Ramos (cell line): ENCODE data around the gene ABHD15.

Experiments
- in situ Hi-C: fragments of 300-500 bp; cut with MboI; formaldehyde crosslinking; loops from one replicate; pipeline ENCODE4 v1.14.3; 2022; ENCODE audit warnings: low sequenced_read_pairs; ENCODE audit not compliant: unreplicated experiment

Gene ABHD15

GRCh38 chr17:29583324-29584248, 16.7 kb upstream of the ABHD15 start:
- in situ Hi-C loops: no loop called here

DNA sequence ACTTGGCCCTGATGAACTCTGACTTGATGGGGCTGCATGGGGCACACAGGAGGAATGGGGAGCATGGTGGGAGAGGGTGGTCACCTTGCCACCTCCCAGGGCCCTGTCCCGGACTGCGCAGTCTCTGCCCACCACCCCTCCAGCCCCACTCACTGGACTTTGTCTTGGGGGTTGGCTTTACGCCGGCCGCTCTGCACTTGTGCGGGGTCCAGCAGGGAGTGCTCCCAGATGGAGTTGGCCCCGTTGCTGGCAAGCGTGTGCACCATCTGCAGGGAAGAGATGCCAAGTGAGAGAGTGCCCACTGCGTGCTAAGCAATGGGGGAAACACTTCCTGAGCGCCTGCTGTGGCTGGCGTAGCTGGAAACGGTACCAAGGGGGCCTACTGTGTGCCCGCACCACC, 15.9 kb upstream of the ABHD15 start:
- in situ Hi-C loops: no loop called here

GRCh38 chr17:29582254-29582765, 15.5 kb upstream of the ABHD15 start:
- in situ Hi-C loops: no loop called here

GRCh38 chr17:29581583-29582253, 14.9 kb upstream of the ABHD15 start:
- in situ Hi-C loops: no loop called here

DNA sequence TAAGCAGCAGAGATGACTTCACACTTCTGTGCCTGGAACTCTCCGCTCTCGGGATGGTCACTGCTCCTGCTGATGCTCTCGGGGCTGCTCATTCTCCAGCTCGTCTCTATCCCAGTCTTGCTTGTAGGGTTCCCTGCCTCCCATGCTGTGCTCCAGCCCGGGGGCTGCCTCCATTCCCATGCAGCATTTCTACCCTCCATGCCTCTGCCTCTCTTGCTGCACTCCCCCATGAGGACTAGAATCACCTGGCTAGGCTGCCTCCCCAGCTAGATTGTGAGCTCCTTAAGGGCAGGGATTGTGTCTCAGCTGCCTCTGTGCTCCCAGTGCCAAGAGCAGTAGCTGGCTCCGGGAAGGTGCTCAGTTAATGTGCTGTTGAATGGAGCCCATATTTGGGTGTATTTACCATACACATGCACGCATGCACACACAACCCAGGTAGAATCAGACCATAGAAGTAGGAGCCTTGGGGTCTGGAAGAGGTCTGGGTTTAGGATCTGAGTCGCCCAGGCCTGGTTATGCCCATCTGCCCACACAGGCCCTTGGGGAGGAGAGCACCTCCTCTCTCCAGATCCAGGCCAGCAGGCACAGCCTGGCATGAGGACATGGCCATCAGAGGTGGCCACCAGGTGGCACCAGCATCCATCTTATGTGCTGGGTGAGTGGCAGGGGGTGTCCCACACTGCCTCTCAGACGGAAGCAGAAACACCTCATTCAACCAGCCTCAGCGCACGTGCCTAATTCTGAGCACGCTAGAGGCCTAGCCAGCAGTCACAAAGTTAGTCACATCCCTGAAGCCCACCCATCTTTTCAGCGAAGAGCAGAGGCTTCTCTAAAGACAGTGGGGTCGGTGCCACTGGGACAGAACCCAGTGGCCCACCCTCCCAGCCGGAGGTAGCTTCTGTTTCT, 13.3 kb upstream of the ABHD15 start:
- in situ Hi-C loops: loop anchor here (10.0 kb wide), 1 partner anchor 205 kb away; no protein-coding TSS in a partner anchor

DNA sequence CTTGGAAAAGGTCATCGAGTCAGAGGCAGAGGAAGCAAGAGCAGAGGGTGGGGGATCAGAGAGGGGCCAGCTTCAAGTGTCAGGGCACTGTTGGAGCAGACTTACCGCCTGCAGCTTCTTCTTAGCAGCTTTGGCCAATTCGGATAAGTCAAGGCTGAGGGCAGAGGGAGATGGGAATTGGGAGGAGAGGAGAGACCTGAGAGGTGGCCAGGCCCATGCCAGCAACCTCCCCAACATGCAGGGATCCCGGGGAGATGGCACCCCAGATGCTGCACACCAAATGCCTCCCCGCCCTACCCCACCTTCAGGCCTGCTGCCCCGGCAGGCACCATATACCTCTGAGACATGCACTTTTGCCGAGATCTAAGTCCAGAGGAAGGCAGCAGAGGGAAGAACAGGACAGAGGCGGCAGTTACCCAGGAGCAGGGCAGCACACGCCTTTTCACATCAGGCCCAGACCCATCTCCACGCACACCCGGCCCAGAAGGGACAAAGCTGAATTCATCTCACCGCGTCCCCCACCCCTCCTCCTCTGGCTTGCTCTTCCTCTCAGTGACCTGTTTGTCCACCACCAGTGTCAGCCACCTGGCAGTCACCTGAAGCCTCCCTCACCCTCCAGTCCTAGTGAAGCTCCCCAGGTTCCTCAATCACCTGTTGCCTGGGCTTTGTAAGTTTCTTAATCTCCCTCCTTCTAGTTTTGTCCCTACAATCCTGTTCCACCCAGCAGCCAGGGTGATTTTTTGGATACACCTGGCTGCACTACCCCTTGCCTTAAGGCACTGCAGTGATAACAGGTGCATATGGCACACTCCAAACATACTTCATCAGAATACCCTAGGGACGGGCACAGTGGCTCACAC, 12.0 kb upstream of the ABHD15 start:
- in situ Hi-C loops: loop anchor here (10.0 kb wide), 1 partner anchor 206 kb away; no protein-coding TSS in a partner anchor

GRCh38 chr17:29577385-29578211, 10.8 kb upstream of the ABHD15 start:
- in situ Hi-C loops: loop anchor here (10.0 kb wide), 1 partner anchor 207 kb away; no protein-coding TSS in a partner anchor

- in situ Hi-C loops: loop anchor here (10.0 kb wide), 1 partner anchor 208 kb away; no protein-coding TSS in a partner anchor
These were observed 10.1 kb upstream of the ABHD15 start for GRCh38 chr17:29577001-29577370.

- in situ Hi-C loops: loop anchor here (10.0 kb wide), 1 partner anchor 208 kb away; no protein-coding TSS in a partner anchor
These were observed 9.6 kb upstream of the ABHD15 start for GRCh38 chr17:29576214-29577000.

DNA sequence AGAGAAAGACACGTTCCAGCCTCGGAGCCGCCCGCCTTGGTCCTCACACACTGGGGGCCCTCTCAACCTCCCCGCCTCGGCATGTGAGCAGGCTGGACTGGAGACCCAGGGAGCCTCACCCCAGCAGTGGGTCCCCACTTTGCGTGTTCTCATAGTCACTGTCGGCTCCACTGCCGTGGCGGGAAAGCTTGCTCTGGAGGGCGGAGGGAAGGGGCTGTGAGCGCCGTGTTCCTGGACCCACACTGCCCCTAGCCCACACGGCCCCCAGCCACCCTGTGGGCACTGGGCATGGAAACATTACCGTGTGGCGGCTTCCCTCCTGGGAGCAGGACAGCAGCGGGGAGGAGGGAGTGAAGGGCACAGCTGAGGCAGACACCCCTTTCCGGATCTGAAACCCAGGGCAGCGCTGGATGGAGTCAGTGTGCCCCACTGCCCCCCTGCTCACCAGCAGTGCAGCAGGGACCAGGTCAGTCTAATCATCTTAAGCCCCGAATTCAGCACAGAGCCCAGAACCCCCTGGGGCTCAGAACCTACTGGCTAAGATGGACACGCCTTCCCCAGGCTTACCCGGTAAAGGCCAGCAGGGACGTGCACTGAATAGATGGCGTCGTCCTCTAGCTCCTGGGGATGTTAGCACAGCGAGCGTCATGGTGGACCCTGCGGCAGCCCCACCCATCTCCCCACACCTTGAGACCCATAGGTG, 8.8 kb upstream of the ABHD15 start:
- in situ Hi-C loops: loop anchor here (10.0 kb wide), 1 partner anchor 209 kb away; no protein-coding TSS in a partner anchor

DNA sequence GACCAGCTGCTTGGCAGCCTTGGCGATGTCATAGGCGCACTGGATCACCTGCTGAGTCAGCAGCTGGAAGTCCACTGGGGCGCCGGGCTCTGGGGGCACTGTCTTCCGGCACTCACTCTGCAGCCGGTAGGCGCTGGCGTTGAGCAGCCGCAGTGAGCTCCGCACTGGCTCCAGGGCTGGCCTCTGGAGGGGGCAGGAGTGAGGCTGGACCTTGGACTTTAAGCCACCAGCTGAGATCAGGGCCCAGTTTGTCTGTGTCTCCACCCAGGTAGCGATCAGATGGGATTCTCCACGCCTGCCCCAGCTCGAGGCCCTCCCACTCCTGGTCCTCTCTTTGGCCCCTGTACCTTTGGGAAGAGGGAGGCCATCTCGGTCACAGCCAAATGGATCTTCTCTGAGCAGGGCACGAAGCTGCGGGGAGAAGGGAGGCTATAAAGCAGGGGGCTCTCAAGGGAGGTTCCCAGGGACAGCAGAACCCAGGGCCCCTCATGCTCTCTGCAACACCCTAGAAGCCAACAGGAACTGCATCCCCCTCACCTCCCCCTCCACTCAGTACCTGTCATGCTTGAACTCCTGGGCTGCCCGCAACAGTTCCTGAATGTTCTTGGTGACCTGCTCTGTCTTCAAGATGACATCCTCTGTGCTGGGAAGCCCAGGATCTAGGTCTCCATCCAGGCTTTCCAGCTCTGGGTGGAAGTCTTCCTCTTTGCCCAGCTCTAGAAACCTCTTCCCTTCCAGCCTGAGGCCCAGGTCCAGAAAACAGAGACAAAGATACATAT, 8.1 kb upstream of the ABHD15 start:
- in situ Hi-C loops: loop anchor here (10.0 to 25.0 kb wide), 2 partner anchors 210 to 838 kb away; partner anchors contain the start of genes NEK8, TLCD1 and TRAF4

DNA sequence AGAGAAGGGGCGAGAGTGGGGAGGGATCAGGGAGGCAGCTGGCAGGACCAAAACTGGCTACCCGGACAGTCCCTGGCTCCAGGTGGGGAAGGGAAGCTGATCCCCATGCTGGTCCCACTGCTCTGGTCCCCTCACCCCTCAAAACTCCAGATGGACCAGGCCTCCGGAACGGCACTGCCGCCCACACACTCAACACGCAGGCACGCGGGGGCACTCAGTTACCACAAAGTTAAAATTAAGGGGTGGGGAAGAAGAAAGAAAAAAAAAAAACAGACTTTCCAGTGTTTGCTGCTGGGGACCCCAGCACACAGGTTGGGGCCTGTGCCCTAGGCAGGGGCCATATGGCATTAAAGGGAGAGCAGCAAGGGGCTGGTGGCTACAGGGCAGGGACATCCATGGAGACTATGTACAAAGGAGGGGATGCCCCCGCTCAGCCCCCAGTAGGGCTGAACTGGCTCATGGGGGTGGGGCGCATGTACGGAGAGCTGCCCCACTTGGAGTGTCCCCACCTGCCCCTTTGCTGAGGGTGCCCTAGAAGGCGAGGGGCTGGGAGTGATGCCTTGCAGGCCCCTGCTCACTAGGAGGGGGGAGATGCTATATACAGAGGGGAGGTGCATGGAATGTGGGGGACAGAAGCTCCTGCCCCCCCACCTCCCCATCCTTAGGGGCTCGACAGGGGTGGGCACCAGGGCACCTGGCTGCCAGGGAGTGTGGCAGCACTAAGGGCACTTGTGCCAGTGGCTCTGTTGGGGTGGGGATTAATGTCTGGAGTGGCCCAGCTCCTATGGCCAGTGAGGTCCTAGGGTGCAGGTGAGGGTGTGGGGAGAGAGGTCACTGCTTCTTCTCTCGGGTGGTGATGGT, 7.3 kb upstream of the ABHD15 start:
- in situ Hi-C loops: loop anchor here (10.0 to 25.0 kb wide), 2 partner anchors 211 to 837 kb away; partner anchors contain the start of genes NEK8, TLCD1 and TRAF4

DNA sequence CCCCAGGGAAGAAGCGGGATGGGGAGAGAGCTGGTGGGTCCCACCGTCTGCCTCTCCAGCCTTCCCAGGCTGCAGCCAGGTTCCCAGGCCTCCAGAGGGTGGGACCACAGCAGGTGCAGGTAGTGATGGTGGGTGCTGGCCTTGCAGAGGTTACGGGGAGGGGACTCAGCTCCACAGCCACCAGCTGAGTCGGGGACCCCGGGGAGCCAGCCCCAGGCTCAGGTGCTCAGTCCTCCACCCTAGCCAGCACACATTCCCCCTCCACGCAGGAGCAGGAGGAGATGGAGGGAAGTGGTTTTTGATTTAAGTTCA, 6.7 kb upstream of the ABHD15 start:
- in situ Hi-C loops: loop anchor here (10.0 to 25.0 kb wide), 2 partner anchors 211 to 836 kb away; partner anchors contain the start of genes NEK8, TLCD1 and TRAF4

- in situ Hi-C loops: loop anchor here (10.0 to 25.0 kb wide), 2 partner anchors 212 to 836 kb away; partner anchors contain the start of genes NEK8, TLCD1 and TRAF4
These were observed 6.1 kb upstream of the ABHD15 start for GRCh38 chr17:29572691-29573557.
